HepG2 (cell line): Measurements from ENCODE around the gene SMIM43.

Experiments
- BHLHE40 ChIP-seq: IDR thresholded peaks from 2 replicates; pipeline ENCODE4 v1.6.1; 2011; ENCODE audit warnings: low read length, improper control_type of control experiment
- EZH2 ChIP-seq: conservative IDR thresholded peaks from 2 replicates; pipeline ENCODE4 v1.6.1; 2012; ENCODE audit warnings: mild to moderate bottlenecking, low read depth, low read length, moderate library complexity
- ZNF318 ChIP-seq: sonication (generic); formaldehyde crosslinking; IDR thresholded peaks from 2 replicates; pipeline ENCODE4 v1.4.0; 2020; ENCODE audit warnings: mild to moderate bottlenecking, missing genetic modification reagents
- TF ChIP-seq, protein P1 (sequence below): sonication (generic); formaldehyde crosslinking; conservative IDR thresholded peaks from 2 replicates; pipeline ENCODE4 v1.8.0; 2022; ENCODE audit warnings: missing genetic modification reagents
- TF ChIP-seq, protein P2 (sequence below): sonication (generic); formaldehyde crosslinking; IDR thresholded peaks from 2 replicates; pipeline ENCODE4 v1.5.0; 2020; ENCODE audit warnings: mild to moderate bottlenecking, missing genetic modification reagents, moderate library complexity

DNA sequence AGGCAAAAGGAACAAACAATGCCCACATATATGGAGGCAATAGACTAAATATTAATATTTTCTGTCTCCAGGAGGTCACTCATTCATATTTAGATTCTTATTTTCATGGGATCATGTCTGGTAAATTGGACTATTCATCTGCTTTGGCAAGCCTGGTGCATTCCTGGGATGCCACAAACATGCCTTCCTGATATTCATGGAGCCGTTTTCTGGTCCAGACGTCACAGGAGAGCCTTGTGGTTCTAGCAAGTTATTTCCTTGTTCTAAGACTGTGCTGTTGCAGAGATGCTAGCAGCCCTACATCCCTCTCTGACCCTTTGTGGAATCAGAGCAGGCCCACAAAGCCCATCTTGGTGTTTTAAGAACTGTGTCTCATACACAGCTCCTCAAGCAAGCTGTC lies 20.0 kb upstream of the SMIM43 start:
- TF ChIP-seq, protein P1, sequence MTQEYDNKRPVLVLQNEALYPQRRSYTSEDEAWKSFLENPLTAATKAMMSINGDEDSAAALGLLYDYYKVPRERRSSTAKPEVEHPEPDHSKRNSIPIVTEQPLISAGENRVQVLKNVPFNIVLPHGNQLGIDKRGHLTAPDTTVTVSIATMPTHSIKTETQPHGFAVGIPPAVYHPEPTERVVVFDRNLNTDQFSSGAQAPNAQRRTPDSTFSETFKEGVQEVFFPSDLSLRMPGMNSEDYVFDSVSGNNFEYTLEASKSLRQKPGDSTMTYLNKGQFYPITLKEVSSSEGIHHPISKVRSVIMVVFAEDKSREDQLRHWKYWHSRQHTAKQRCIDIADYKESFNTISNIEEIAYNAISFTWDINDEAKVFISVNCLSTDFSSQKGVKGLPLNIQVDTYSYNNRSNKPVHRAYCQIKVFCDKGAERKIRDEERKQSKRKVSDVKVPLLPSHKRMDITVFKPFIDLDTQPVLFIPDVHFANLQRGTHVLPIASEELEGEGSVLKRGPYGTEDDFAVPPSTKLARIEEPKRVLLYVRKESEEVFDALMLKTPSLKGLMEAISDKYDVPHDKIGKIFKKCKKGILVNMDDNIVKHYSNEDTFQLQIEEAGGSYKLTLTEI = no peak
- TF ChIP-seq EZH2 (no peak), BHLHE40 (no peak), ZNF318 (no peak)
- TF ChIP-seq, protein P2, sequence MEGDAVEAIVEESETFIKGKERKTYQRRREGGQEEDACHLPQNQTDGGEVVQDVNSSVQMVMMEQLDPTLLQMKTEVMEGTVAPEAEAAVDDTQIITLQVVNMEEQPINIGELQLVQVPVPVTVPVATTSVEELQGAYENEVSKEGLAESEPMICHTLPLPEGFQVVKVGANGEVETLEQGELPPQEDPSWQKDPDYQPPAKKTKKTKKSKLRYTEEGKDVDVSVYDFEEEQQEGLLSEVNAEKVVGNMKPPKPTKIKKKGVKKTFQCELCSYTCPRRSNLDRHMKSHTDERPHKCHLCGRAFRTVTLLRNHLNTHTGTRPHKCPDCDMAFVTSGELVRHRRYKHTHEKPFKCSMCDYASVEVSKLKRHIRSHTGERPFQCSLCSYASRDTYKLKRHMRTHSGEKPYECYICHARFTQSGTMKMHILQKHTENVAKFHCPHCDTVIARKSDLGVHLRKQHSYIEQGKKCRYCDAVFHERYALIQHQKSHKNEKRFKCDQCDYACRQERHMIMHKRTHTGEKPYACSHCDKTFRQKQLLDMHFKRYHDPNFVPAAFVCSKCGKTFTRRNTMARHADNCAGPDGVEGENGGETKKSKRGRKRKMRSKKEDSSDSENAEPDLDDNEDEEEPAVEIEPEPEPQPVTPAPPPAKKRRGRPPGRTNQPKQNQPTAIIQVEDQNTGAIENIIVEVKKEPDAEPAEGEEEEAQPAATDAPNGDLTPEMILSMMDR (CRISPR knock-in tag) = no peak
